Endodermal cell (in vitro differentiated cells): Measurements from ENCODE around the gene COL4A2. TPM values are rescaled to one million over a fixed set of nuclear protein-coding genes. Genes with fewer than 3 reads are reported as not detected.

Experiments used
- DNase-seq: peaks from one replicate; pipeline ENCODE4 v3.0.0-alpha.2; 2017
- H3K27ac ChIP-seq: 2 replicates; pipeline ENCODE4 v1.5.1; 2013; ENCODE audit warnings: mild to moderate bottlenecking, low read depth, low read length, moderate library complexity
- H3K27me3 ChIP-seq: 2 replicates; pipeline ENCODE4 v1.6.1; 2013; ENCODE audit warnings: mild to moderate bottlenecking, low read length, moderate library complexity; ENCODE audit not compliant: insufficient read depth, control insufficient read depth, poor library complexity, severe bottlenecking
- H3K36me3 ChIP-seq: 2 replicates; pipeline ENCODE4 v1.7.0; 2013; ENCODE audit warnings: mild to moderate bottlenecking, low read length, moderate library complexity; ENCODE audit not compliant: control insufficient read depth, insufficient read depth
- H3K4me1 ChIP-seq: one replicate; pipeline ENCODE4 v1.7.0; 2013; ENCODE audit warnings: low read length; ENCODE audit not compliant: control insufficient read depth, insufficient read depth
- H3K4me3 ChIP-seq: 2 replicates; pipeline ENCODE4 v1.5.1; 2013; ENCODE audit warnings: mild to moderate bottlenecking, low read length, moderate library complexity
- H3K9ac ChIP-seq: 2 replicates; pipeline ENCODE4 v1.6.1; 2013; ENCODE audit warnings: mild to moderate bottlenecking, low read length, moderate library complexity; ENCODE audit not compliant: poor library complexity, severe bottlenecking; ENCODE audit errors: extremely low read depth
- H3K9me3 ChIP-seq: 2 replicates; pipeline ENCODE4 v1.6.1; 2013; ENCODE audit warnings: mild to moderate bottlenecking, low read length, moderate library complexity; ENCODE audit not compliant: control insufficient read depth
- H3K27ac Mint-ChIP-seq: 2 replicates; pipeline ENCODE4 v1.8.0; 2020; ENCODE audit warnings: mixed read lengths
- H3K27me3 Mint-ChIP-seq: 2 replicates; pipeline ENCODE4 v1.8.0; 2021; ENCODE audit warnings: mild to moderate bottlenecking, mixed read lengths; ENCODE audit not compliant: insufficient read depth
- H3K36me3 Mint-ChIP-seq: 2 replicates; pipeline ENCODE4 v1.8.0; 2020; ENCODE audit warnings: low read depth, mixed read lengths
- H3K4me1 Mint-ChIP-seq: 2 replicates; pipeline ENCODE4 v1.8.0; 2020; ENCODE audit warnings: mixed read lengths
- H3K4me3 Mint-ChIP-seq: 2 replicates; pipeline ENCODE4 v1.8.0; 2020; ENCODE audit warnings: mild to moderate bottlenecking, moderate library complexity, mixed read lengths
- H3K9me3 Mint-ChIP-seq: 2 replicates; pipeline ENCODE4 v1.8.0; 2020; ENCODE audit warnings: mild to moderate bottlenecking, mixed read lengths
- CTCF ChIP-seq: fragments of 200-600 bp; sonication (generic); conservative IDR thresholded peaks from 2 replicates; pipeline ENCODE4 v1.5.0; 2021; ENCODE audit warnings: antibody characterized with exemption, mild to moderate bottlenecking
- WGBS, 2 experiments: methylation state at CpG; one replicate each; pipeline versions ENCODE4 v1.1.5 to v1.1.7; 2013; ENCODE audit warnings: missing lambda C conversion rate in 2 of 2, mixed read lengths in 1 of 2; ENCODE audit not compliant: insufficient coverage in 1 of 2, insufficient read length in 1 of 2; 5-methylcytosine and 5-hydroxymethylcytosine counted together
- total RNA-seq, 2 donors: library from RNA; stranded (reverse); fragmentation: NEBNext Ultra II Directional in 1 of 2; extraction: Animal tissue kit (Norgen Biotek cat#: 25700) in 1 of 2; gene quantifications; 2 replicates in 1 of 2; 3 replicates in 1 of 2; pipeline ENCODE4 v1.2.1, GENCODE V29; 2021

The COL4A2 gene
- total RNA-seq, 2 donors from 2014 or later = 388 to 398 TPM

GRCh38 chr13:110523838-110524540 is 216.9 kb downstream of the COL4A2 start:
- H3K36me3 ChIP-seq = peaks cover 9% of the 10 kb centered on the region
- H3K4me3 ChIP-seq = no peak overlapping the region
- no peaks in the 10 kb centered on the region for H3K27me3 Mint-ChIP-seq
- H3K4me1 Mint-ChIP-seq = peaks cover 17% of the 10 kb centered on the region
- no peak overlapping the region for H3K27ac ChIP-seq
- H3K9me3 Mint-ChIP-seq = no peaks in the 10 kb centered on the region
- H3K36me3 Mint-ChIP-seq = peaks cover 24% of the 10 kb centered on the region
- no peak overlapping the region for H3K9ac ChIP-seq
- no peaks in the 10 kb centered on the region for H3K4me1 ChIP-seq
- H3K9me3 ChIP-seq = no peaks in the 10 kb centered on the region
- no peak for TF ChIP-seq CTCF
- H3K27ac Mint-ChIP-seq = no peak overlapping the region
- H3K4me3 Mint-ChIP-seq = no peak overlapping the region
- no peak for DNase-seq
- H3K27me3 ChIP-seq = no peaks in the 10 kb centered on the region
- WGBS, 2 experiments = 93% methylated on average over 11 to 17 of the region's 17 CpGs

GRCh38 chr13:110524541-110525257 is 217.6 kb downstream of the COL4A2 start:
- H3K27ac Mint-ChIP-seq = peak overlapping the region; percentile 55
- peaks cover 19% of the 10 kb centered on the region for H3K4me1 Mint-ChIP-seq
- H3K9ac ChIP-seq = no peak overlapping the region

More at GRCh38 chr13:110524541-110525257, 217.6 kb downstream of the COL4A2 start:
- 92 to 95% methylated on average over 17 to 21 of the region's 21 CpGs for WGBS, 2 experiments
- peaks cover 29% of the 10 kb centered on the region for H3K36me3 Mint-ChIP-seq
- H3K27me3 ChIP-seq = no peaks in the 10 kb centered on the region
- no peak overlapping the region for H3K4me3 Mint-ChIP-seq
- no peaks in the 10 kb centered on the region for H3K9me3 Mint-ChIP-seq
- H3K36me3 ChIP-seq = peaks cover 9% of the 10 kb centered on the region
- peaks cover 6% of the 10 kb centered on the region for H3K9me3 ChIP-seq
- no peaks in the 10 kb centered on the region for H3K27me3 Mint-ChIP-seq
- TF ChIP-seq CTCF = no peak
- H3K4me1 ChIP-seq = no peaks in the 10 kb centered on the region
- no peak overlapping the region for H3K27ac ChIP-seq
- no peak overlapping the region for H3K4me3 ChIP-seq
- DNase-seq = no peak
